Nephron progenitor cell (in vitro differentiated cells): Measurements from ENCODE around the gene TCAP.
"Not testable (repeated sequence)": the region's sequence is repeated elsewhere in the genome, so short reads cannot be mapped to it uniquely, and the experiment has no call there.

ENCODE experiments used
- DNase-seq: peaks from one replicate; pipeline ENCODE4 v3.0.0; 2021
- H3K27ac Mint-ChIP-seq: 2 replicates; pipeline ENCODE4 v1.8.0; 2021; ENCODE audit warnings: mild to moderate bottlenecking, moderate library complexity, mixed read lengths
- H3K27me3 Mint-ChIP-seq: 2 replicates; pipeline ENCODE4 v1.8.0; 2021; ENCODE audit warnings: mild to moderate bottlenecking, low read depth, mixed read lengths; ENCODE audit not compliant: poor library complexity
- H3K36me3 Mint-ChIP-seq: 2 replicates; pipeline ENCODE4 v1.8.0; 2021; ENCODE audit warnings: low read depth, mixed read lengths
- H3K4me1 Mint-ChIP-seq: 2 replicates; pipeline ENCODE4 v1.8.0; 2021; ENCODE audit warnings: mixed read lengths
- H3K4me3 Mint-ChIP-seq: 2 replicates; pipeline ENCODE4 v1.8.0; 2021; ENCODE audit warnings: mild to moderate bottlenecking, moderate library complexity, mixed read lengths
- H3K9me3 Mint-ChIP-seq: 2 replicates; pipeline ENCODE4 v1.8.0; 2021; ENCODE audit warnings: mild to moderate bottlenecking, moderate library complexity, mixed read lengths
- TF ChIP-seq, protein P1 (sequence below): fragments of 200-600 bp; sonication (generic); IDR thresholded peaks from 2 replicates; pipeline ENCODE4 v1.5.0; 2021; ENCODE audit warnings: antibody characterized with exemption

TCAP gene

DNA sequence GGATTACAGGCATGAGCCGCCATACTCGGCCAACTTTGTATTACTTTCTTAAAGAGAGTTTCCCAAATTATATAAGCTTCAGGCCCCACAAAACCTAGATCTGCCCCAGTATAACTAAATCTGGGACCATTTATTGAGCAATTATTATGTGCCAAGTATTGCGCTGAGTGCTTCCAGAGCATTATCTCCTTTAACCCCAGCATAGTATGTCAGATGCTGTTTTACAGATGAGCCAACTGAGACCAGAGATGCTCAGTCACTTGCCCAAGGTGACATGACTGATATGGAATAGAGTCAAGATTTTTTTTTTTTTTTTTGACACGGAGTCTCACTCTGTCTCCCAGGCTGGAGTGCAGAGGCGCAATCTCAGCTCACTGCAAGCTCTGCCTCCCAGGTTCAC is 32.8 kb downstream of the TCAP start:
- Mint-ChIP-seq H3K27me3 (peaks cover 21% of the 10 kb centered on the region), H3K4me3 (no peak overlapping the region), H3K4me1 (peaks cover 63% of the 10 kb centered on the region), H3K36me3 (no peaks in the 10 kb centered on the region), H3K27ac (no peak overlapping the region), H3K9me3 (no peaks in the 10 kb centered on the region)
- no peak for DNase-seq
- TF ChIP-seq, protein P1, sequence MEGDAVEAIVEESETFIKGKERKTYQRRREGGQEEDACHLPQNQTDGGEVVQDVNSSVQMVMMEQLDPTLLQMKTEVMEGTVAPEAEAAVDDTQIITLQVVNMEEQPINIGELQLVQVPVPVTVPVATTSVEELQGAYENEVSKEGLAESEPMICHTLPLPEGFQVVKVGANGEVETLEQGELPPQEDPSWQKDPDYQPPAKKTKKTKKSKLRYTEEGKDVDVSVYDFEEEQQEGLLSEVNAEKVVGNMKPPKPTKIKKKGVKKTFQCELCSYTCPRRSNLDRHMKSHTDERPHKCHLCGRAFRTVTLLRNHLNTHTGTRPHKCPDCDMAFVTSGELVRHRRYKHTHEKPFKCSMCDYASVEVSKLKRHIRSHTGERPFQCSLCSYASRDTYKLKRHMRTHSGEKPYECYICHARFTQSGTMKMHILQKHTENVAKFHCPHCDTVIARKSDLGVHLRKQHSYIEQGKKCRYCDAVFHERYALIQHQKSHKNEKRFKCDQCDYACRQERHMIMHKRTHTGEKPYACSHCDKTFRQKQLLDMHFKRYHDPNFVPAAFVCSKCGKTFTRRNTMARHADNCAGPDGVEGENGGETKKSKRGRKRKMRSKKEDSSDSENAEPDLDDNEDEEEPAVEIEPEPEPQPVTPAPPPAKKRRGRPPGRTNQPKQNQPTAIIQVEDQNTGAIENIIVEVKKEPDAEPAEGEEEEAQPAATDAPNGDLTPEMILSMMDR: no peak

DNA sequence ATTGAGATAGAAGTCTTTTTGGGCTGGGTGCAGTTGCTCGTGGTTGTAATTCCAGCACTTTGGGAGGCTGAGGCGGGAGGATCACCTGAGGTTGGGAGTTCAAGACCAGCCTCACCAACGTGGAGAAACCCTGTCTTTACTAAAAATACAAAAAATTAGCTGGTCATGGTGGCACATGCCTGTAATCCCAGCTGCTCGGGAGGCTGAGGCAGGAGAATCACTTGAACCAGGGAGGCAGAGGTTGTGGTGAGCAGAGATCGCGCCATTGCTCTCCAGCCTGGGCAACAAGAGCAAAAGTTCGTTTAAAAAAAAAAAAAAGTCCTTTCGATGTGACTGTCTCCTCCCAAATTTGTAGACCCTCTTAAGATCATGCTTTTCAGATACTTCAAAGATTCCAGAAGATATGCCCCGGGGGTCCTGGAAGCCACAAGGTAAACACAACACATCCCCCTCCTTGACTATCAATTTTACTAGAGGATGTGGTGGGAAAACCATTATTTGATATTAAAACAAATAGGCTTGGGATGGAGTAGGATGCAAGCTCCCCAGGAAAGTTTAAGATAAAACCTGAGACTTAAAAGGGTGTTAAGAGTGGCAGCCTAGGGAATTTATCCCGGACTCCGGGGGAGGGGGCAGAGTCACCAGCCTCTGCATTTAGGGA is 34.1 kb downstream of the TCAP start:
- DNase-seq, H3K27ac Mint-ChIP-seq, H3K9me3 Mint-ChIP-seq, H3K36me3 Mint-ChIP-seq: not testable (repeated sequence)
- Mint-ChIP-seq H3K4me1 (peaks cover 72% of the 10 kb centered on the region), H3K27me3 (peaks cover 21% of the 10 kb centered on the region), H3K4me3 (peak overlapping the region; percentile 96)

DNA sequence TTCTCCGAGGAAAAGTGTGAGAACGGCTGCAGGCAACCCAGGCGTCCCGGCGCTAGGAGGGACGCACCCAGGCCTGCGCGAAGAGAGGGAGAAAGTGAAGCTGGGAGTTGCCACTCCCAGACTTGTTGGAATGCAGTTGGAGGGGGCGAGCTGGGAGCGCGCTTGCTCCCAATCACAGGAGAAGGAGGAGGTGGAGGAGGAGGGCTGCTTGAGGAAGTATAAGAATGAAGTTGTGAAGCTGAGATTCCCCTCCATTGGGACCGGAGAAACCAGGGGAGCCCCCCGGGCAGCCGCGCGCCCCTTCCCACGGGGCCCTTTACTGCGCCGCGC is 34.6 kb downstream of the TCAP start, which contains the start of gene ERBB2:
TSS of gene ERBB2 (plus strand) at position 247 of the 330 bp plus-strand sequence. CDS start 175 bp downstream, outside the sequence.
- peaks cover 24% of the 10 kb centered on the region for H3K27me3 Mint-ChIP-seq
- TF ChIP-seq, protein P1: no peak
- peaks cover 72% of the 10 kb centered on the region for H3K4me1 Mint-ChIP-seq
- H3K4me3 Mint-ChIP-seq: peak within 1 kb of the TSS; percentile 96
- H3K9me3 Mint-ChIP-seq: no peaks in the 10 kb centered on the region
- H3K36me3 Mint-ChIP-seq: no peaks in the 10 kb centered on the region
- H3K27ac Mint-ChIP-seq: no peak within 1 kb of the TSS
- DNase-seq: peak; percentile 66

GRCh38 chr17:39700148-39700987 is 35.2 kb downstream of the TCAP start:
- no peaks in the 10 kb centered on the region for H3K9me3 Mint-ChIP-seq
- no peak overlapping the region for H3K27ac Mint-ChIP-seq
- H3K4me3 Mint-ChIP-seq: peak overlapping the region; percentile 96
- no peaks in the 10 kb centered on the region for H3K36me3 Mint-ChIP-seq
- peak; percentile 54 for DNase-seq
- TF ChIP-seq, protein P1: no peak
- H3K27me3 Mint-ChIP-seq: peaks cover 25% of the 10 kb centered on the region
- H3K4me1 Mint-ChIP-seq: peaks cover 72% of the 10 kb centered on the region

DNA sequence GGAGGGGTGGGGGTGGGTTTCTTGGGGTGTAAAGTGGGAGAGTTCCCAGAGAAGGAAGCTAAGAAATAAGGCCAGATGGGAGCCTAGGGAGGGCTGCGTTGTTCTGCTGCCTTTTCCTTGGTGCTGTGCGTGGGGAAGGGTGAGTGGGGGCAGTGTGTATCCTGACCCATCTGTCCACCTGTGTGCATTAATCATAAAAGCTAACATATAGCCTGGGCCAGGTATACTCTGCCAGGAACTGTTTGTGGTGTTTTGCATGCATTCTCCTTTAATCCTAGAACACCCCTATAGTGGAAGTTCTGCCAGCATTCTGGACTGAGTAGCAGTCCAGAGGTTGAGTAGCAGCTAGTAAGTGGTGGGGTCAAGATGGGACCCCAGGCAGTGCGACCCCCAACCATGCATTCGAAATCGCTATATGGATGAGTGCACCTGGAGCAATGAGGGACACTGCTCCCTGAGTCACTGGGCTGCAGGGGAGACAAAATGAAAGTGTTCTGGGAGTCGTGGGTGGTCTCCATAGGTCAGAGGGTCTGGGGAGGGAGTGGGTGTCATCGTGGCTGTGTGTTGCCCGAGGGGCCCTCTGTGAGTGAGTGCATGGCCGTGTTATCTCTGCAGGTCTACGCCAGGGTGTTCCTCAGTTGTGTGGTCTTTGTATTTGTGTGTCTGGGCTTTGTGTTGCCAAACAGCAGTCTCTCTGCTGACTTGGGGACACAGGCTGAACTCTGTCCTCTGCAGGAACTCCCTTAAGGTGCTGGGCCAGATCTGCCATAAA is 36.0 kb downstream of the TCAP start:
- H3K27me3 Mint-ChIP-seq: peaks cover 25% of the 10 kb centered on the region
- peaks cover 64% of the 10 kb centered on the region for H3K4me1 Mint-ChIP-seq
- H3K4me3 Mint-ChIP-seq: peak overlapping the region; percentile 96
- H3K9me3 Mint-ChIP-seq: no peaks in the 10 kb centered on the region
- H3K27ac Mint-ChIP-seq: peak overlapping the region; percentile 45
- TF ChIP-seq, protein P1: no peak
- DNase-seq: peak; percentile 23
- H3K36me3 Mint-ChIP-seq: no peaks in the 10 kb centered on the region

- TF ChIP-seq, protein P1: no peak
- no peaks in the 10 kb centered on the region for H3K36me3 Mint-ChIP-seq
- peak overlapping the region; percentile 96 for H3K4me3 Mint-ChIP-seq
- DNase-seq: no peak
- no peaks in the 10 kb centered on the region for H3K9me3 Mint-ChIP-seq
- peaks cover 19% of the 10 kb centered on the region for H3K27me3 Mint-ChIP-seq
- peaks cover 59% of the 10 kb centered on the region for H3K4me1 Mint-ChIP-seq
- peak overlapping the region; percentile 45 for H3K27ac Mint-ChIP-seq
These were observed 36.8 kb downstream of the TCAP start for GRCh38 chr17:39701784-39702422.
